ENCODE data around the gene CEP20.

Gene CEP20

GRCh38 chr16:15906439-15906838 is 18.0 kb upstream of the CEP20 start:
- TF ChIP-seq CTCF (conservative IDR thresholded peaks at IDR 0.05): no peak
- H3K27ac ChIP-seq: no peak overlapping the region

- no peak for TF ChIP-seq CTCF (conservative IDR thresholded peaks at IDR 0.05)
- H3K27ac ChIP-seq: no peak overlapping the region
Observed at GRCh38 chr16:15903960-15904359, 15.6 kb upstream of the CEP20 start.

GRCh38 chr16:15900901-15901500 is 12.6 kb upstream of the CEP20 start:
- no peak for TF ChIP-seq CTCF (conservative IDR thresholded peaks at IDR 0.05)
- peak overlapping the region; percentile 47; the same call in 1 of the 2 replicates for H3K27ac ChIP-seq

GRCh38 chr16:15900357-15900756 is 12.0 kb upstream of the CEP20 start:
- TF ChIP-seq CTCF (conservative IDR thresholded peaks at IDR 0.05): no peak
- H3K27ac ChIP-seq: peak overlapping the region; percentile 47

GRCh38 chr16:15899538-15900100 is 11.2 kb upstream of the CEP20 start:
- TF ChIP-seq CTCF (conservative IDR thresholded peaks at IDR 0.05): no peak
- H3K27ac ChIP-seq: peak overlapping the region; percentile 47

GRCh38 chr16:15898654-15899053 is 10.3 kb upstream of the CEP20 start:
- H3K27ac ChIP-seq: no peak overlapping the region
- TF ChIP-seq CTCF (conservative IDR thresholded peaks at IDR 0.05): no peak

GRCh38 chr16:15897834-15898254 is 9.4 kb upstream of the CEP20 start:
- no peak for TF ChIP-seq CTCF (conservative IDR thresholded peaks at IDR 0.05)
- H3K27ac ChIP-seq: no peak overlapping the region

Measured in VCaP (cell line).